Measurements from ENCODE around the gene ACTR1A.
"Not testable (repeated sequence)": the region's sequence is repeated elsewhere in the genome, so short reads cannot be mapped to it uniquely, and the experiment has no call there.

ACTR1A gene

GRCh38 chr10:102537948-102538347, 35.4 kb upstream of the ACTR1A start:
- Histone ChIP-seq H3K9ac (no peak overlapping the region), H3K4me2 (no peak overlapping the region), H3K27ac (no peak overlapping the region), H3K36me3 (peaks cover 40% of the 10 kb centered on the region), H4K20me1 (peaks cover 59% of the 10 kb centered on the region), H3K9me3 (no peaks in the 10 kb centered on the region), H3K4me1 (no peaks in the 10 kb centered on the region), H3K27me3 (no peaks in the 10 kb centered on the region), H3K4me3 (no peak overlapping the region)
- no peak for TF ChIP-seq Cebpa-rat (IDR thresholded peaks at IDR 0.05)

GRCh38 chr10:102537367-102537766, 34.9 kb upstream of the ACTR1A start:
- no peak overlapping the region for H3K4me3 ChIP-seq
- H4K20me1 ChIP-seq = peaks cover 65% of the 10 kb centered on the region
- H3K4me1 ChIP-seq = no peaks in the 10 kb centered on the region
- H3K4me2 ChIP-seq = no peak overlapping the region
- H3K27ac ChIP-seq = no peak overlapping the region
- no peaks in the 10 kb centered on the region for H3K9me3 ChIP-seq
- H3K36me3 ChIP-seq = peaks cover 46% of the 10 kb centered on the region
- H3K9ac ChIP-seq = no peak overlapping the region
- no peak for TF ChIP-seq Cebpa-rat (IDR thresholded peaks at IDR 0.05)
- no peaks in the 10 kb centered on the region for H3K27me3 ChIP-seq

GRCh38 chr10:102535481-102536147, 33.1 kb upstream of the ACTR1A start:
- Histone ChIP-seq H3K4me1 (no peaks in the 10 kb centered on the region), H3K27me3 (no peaks in the 10 kb centered on the region), H3K4me2 (no peak overlapping the region), H3K27ac (no peak overlapping the region), H4K20me1 (peaks cover 83% of the 10 kb centered on the region), H3K4me3 (no peak overlapping the region), H3K9ac (no peak overlapping the region), H3K9me3 (no peaks in the 10 kb centered on the region), H3K36me3 (peaks cover 56% of the 10 kb centered on the region)
- no peak for TF ChIP-seq Cebpa-rat (IDR thresholded peaks at IDR 0.05)

GRCh38 chr10:102534966-102535365, 32.5 kb upstream of the ACTR1A start:
- not testable (repeated sequence) for H3K27ac ChIP-seq, H3K9ac ChIP-seq, H3K4me3 ChIP-seq, H3K4me1 ChIP-seq, H3K9me3 ChIP-seq, H3K27me3 ChIP-seq, H3K4me2 ChIP-seq
- H3K36me3 ChIP-seq = peaks cover 62% of the 10 kb centered on the region
- peaks cover 83% of the 10 kb centered on the region for H4K20me1 ChIP-seq

- no peak for TF ChIP-seq Cebpa-rat (IDR thresholded peaks at IDR 0.05)
- Histone ChIP-seq H3K4me2 (no peak overlapping the region), H3K27me3 (no peaks in the 10 kb centered on the region), H3K4me1 (no peaks in the 10 kb centered on the region), H4K20me1 (peaks cover 85% of the 10 kb centered on the region), H3K4me3 (no peak overlapping the region), H3K9me3 (no peaks in the 10 kb centered on the region), H3K27ac (no peak overlapping the region), H3K36me3 (peaks cover 67% of the 10 kb centered on the region), H3K9ac (no peak overlapping the region)
These were observed 31.8 kb upstream of the ACTR1A start for GRCh38 chr10:102534333-102534732.

- no peak for TF ChIP-seq Cebpa-rat (IDR thresholded peaks at IDR 0.05)
These were observed 25.0 kb upstream of the ACTR1A start for GRCh38 chr10:102527546-102527945.

GRCh38 chr10:102524746-102525145, 22.2 kb upstream of the ACTR1A start:
- Histone ChIP-seq H3K4me1 (peaks cover 10% of the 10 kb centered on the region; the same call in 1 of the 2 replicates), H3K36me3 (peaks cover 92% of the 10 kb centered on the region), H3K9me3 (no peaks in the 10 kb centered on the region), H3K4me3 (no peak overlapping the region), H3K9ac (no peak overlapping the region), H3K27ac (no peak overlapping the region), H3K4me2 (no peak overlapping the region), H3K27me3 (no peaks in the 10 kb centered on the region), H4K20me1 (peaks cover 55% of the 10 kb centered on the region)
- no peak for TF ChIP-seq Cebpa-rat (IDR thresholded peaks at IDR 0.05)

More at GRCh38 chr10:102527546-102527945, 25.0 kb upstream of the ACTR1A start:
- no peaks in the 10 kb centered on the region for H3K27me3 ChIP-seq
- H3K4me1 ChIP-seq = peaks cover 10% of the 10 kb centered on the region; the same call in 1 of the 2 replicates
- peaks cover 51% of the 10 kb centered on the region for H4K20me1 ChIP-seq
- H3K9me3 ChIP-seq = no peaks in the 10 kb centered on the region
- no peak overlapping the region for H3K4me3 ChIP-seq
- no peak overlapping the region for H3K4me2 ChIP-seq
- H3K9ac ChIP-seq = no peak overlapping the region
- no peak overlapping the region for H3K27ac ChIP-seq
- H3K36me3 ChIP-seq = peaks cover 89% of the 10 kb centered on the region

- Histone ChIP-seq H3K4me3 (no peak overlapping the region), H4K20me1 (peaks cover 53% of the 10 kb centered on the region), H3K4me2 (no peak overlapping the region), H3K36me3 (peaks cover 94% of the 10 kb centered on the region), H3K4me1 (peaks cover 10% of the 10 kb centered on the region; the same call in 1 of the 2 replicates), H3K27me3 (no peaks in the 10 kb centered on the region), H3K9me3 (no peaks in the 10 kb centered on the region), H3K27ac (no peak overlapping the region), H3K9ac (no peak overlapping the region)
- no peak for TF ChIP-seq Cebpa-rat (IDR thresholded peaks at IDR 0.05)
These were observed 20.9 kb upstream of the ACTR1A start for GRCh38 chr10:102523250-102524029.

GRCh38 chr10:102522874-102523249, 20.4 kb upstream of the ACTR1A start:
- H3K4me2 ChIP-seq = no peak overlapping the region
- TF ChIP-seq Cebpa-rat (IDR thresholded peaks at IDR 0.05) = no peak
- no peak overlapping the region for H3K9ac ChIP-seq
- no peak overlapping the region for H3K27ac ChIP-seq
- H3K27me3 ChIP-seq = no peaks in the 10 kb centered on the region
- H3K4me1 ChIP-seq = peaks cover 10% of the 10 kb centered on the region; the same call in 1 of the 2 replicates
- no peak overlapping the region for H3K4me3 ChIP-seq
- H4K20me1 ChIP-seq = peaks cover 50% of the 10 kb centered on the region
- peaks cover 94% of the 10 kb centered on the region for H3K36me3 ChIP-seq
- no peaks in the 10 kb centered on the region for H3K9me3 ChIP-seq

GRCh38 chr10:102519246-102519825, 16.8 kb upstream of the ACTR1A start:
- H4K20me1 ChIP-seq = peaks cover 57% of the 10 kb centered on the region
- H3K36me3 ChIP-seq = peaks cover 94% of the 10 kb centered on the region
- no peaks in the 10 kb centered on the region for H3K4me1 ChIP-seq

More at GRCh38 chr10:102519246-102519825, 16.8 kb upstream of the ACTR1A start:
- Histone ChIP-seq H3K9ac (no peak overlapping the region), H3K9me3 (no peaks in the 10 kb centered on the region), H3K4me2 (no peak overlapping the region), H3K27ac (no peak overlapping the region), H3K4me3 (no peak overlapping the region), H3K27me3 (no peaks in the 10 kb centered on the region)
- no peak for TF ChIP-seq Cebpa-rat (IDR thresholded peaks at IDR 0.05)

Measured in BLaER1 (cell line).